Measurements from ENCODE around the gene ZNF366.

The ZNF366 gene

DNA sequence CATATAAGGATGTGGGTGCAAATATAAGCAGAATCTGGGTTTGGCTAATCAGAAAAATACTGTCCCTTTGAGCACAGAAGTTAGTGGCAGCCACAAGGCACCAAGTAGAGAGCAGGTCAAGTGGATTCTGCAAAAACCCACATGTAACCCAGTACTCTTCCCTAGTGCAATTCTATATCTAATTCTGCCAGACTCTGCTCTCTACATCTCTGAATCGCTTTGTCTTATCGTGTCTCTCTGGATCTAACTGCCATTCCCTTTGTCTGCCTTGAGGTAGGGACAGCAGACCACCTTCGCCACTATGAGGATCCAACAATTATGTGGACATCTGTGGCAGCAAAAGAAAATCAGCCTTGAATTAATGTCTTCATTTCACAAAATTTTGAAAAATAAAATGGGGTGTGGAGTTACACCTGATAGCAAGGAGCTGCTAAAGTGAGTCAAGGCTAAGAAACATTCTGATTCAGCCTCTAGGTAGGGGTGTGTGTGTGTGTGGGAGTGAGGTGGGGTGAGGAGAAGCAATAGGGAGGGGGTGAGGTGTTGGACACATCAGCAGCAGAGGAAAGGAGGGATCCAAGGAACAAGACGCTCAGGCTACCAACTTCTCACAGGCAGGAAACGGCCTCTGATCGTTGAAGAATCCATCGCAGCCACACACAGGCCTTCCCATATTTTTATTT is 33.7 kb upstream of the ZNF366 start:
- Histone ChIP-seq H3K4me1 (ENCODE audit: control insufficient read depth, insufficient read depth, low read length, unreplicated experiment) (no peaks in the 10 kb centered on the region), H3K4me3 (ENCODE audit: low read depth, low read length) (no peak overlapping the region), H3K27ac (ENCODE audit: low read depth, low read length) (no peak overlapping the region), H3K27me3 (ENCODE audit: insufficient read depth, low read length) (no peaks in the 10 kb centered on the region), H3K36me3 (ENCODE audit: insufficient read depth, low read length) (no peaks in the 10 kb centered on the region), H3K79me2 (ENCODE audit: control insufficient read depth, insufficient read depth, low read length, unreplicated experiment) (no peaks in the 10 kb centered on the region), H2AFZ (ENCODE audit: low read length, unreplicated experiment) (no peak overlapping the region)

DNA sequence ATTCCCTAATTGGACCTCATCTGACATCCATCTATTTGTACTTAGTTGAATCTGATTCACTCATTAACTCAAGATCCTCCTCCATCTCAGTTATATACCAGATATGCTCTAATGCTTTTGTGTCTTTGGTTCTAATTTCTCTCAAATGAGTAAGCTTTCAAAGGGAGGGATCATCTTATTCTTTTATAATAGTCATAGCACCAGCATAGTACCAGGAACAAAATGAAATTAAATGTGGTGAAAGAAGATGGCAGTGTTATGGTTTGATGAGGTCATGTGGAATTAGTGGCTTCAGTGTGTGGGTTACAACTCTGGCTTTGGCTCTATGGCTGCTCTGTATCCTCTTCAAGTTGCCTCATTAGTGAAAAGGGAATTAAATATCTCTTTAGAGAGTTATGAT is 32.5 kb upstream of the ZNF366 start:
- H2AFZ ChIP-seq (ENCODE audit: low read length, unreplicated experiment), result no peak overlapping the region
- H3K4me3 ChIP-seq (ENCODE audit: low read depth, low read length), result no peak overlapping the region
- no peak overlapping the region for H3K27ac ChIP-seq (ENCODE audit: low read depth, low read length)
- H3K4me1 ChIP-seq (ENCODE audit: control insufficient read depth, insufficient read depth, low read length, unreplicated experiment), result no peaks in the 10 kb centered on the region
- H3K79me2 ChIP-seq (ENCODE audit: control insufficient read depth, insufficient read depth, low read length, unreplicated experiment), result no peaks in the 10 kb centered on the region
- no peaks in the 10 kb centered on the region for H3K27me3 ChIP-seq (ENCODE audit: insufficient read depth, low read length)
- no peaks in the 10 kb centered on the region for H3K36me3 ChIP-seq (ENCODE audit: insufficient read depth, low read length)

GRCh38 chr5:72539038-72539437 is 31.8 kb upstream of the ZNF366 start:
- Histone ChIP-seq H3K4me1 (ENCODE audit: control insufficient read depth, insufficient read depth, low read length, unreplicated experiment) (no peaks in the 10 kb centered on the region), H2AFZ (ENCODE audit: low read length, unreplicated experiment) (no peak overlapping the region), H3K27ac (ENCODE audit: low read depth, low read length) (no peak overlapping the region), H3K79me2 (ENCODE audit: control insufficient read depth, insufficient read depth, low read length, unreplicated experiment) (no peaks in the 10 kb centered on the region), H3K4me3 (ENCODE audit: low read depth, low read length) (no peak overlapping the region), H3K36me3 (ENCODE audit: insufficient read depth, low read length) (no peaks in the 10 kb centered on the region), H3K27me3 (ENCODE audit: insufficient read depth, low read length) (no peaks in the 10 kb centered on the region)

DNA sequence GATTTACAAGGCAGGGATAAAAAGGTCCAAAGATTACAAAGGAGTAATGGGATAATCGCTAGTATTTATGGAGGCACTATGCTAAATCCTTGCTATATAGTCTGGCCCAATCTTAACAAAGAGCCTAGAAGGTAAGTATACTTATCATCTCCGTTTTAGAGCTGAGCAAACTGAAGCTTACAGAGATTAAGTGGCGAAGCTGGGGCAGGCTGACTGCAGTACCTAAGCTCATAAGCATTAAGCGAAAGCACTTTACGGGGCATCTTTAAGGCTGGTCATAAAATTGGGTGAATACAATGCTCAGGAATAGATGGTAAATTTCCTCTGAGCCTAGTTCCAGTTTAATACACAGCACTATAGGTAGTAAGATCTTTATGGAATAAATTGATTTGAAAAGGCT is 30.0 kb upstream of the ZNF366 start:
- Histone ChIP-seq H3K27me3 (ENCODE audit: insufficient read depth, low read length) (no peaks in the 10 kb centered on the region), H3K79me2 (ENCODE audit: control insufficient read depth, insufficient read depth, low read length, unreplicated experiment) (no peaks in the 10 kb centered on the region), H3K27ac (ENCODE audit: low read depth, low read length) (no peak overlapping the region), H3K36me3 (ENCODE audit: insufficient read depth, low read length) (no peaks in the 10 kb centered on the region), H3K4me1 (ENCODE audit: control insufficient read depth, insufficient read depth, low read length, unreplicated experiment) (no peaks in the 10 kb centered on the region), H3K4me3 (ENCODE audit: low read depth, low read length) (no peak overlapping the region), H2AFZ (ENCODE audit: low read length, unreplicated experiment) (no peak overlapping the region)

GRCh38 chr5:72531496-72532190 is 24.4 kb upstream of the ZNF366 start:
- Histone ChIP-seq H3K4me1 (ENCODE audit: control insufficient read depth, insufficient read depth, low read length, unreplicated experiment) (no peaks in the 10 kb centered on the region), H3K36me3 (ENCODE audit: insufficient read depth, low read length) (no peaks in the 10 kb centered on the region), H3K4me3 (ENCODE audit: low read depth, low read length) (no peak overlapping the region), H3K27ac (ENCODE audit: low read depth, low read length) (no peak overlapping the region), H3K79me2 (ENCODE audit: control insufficient read depth, insufficient read depth, low read length, unreplicated experiment) (no peaks in the 10 kb centered on the region), H2AFZ (ENCODE audit: low read length, unreplicated experiment) (no peak overlapping the region), H3K27me3 (ENCODE audit: insufficient read depth, low read length) (no peaks in the 10 kb centered on the region)

DNA sequence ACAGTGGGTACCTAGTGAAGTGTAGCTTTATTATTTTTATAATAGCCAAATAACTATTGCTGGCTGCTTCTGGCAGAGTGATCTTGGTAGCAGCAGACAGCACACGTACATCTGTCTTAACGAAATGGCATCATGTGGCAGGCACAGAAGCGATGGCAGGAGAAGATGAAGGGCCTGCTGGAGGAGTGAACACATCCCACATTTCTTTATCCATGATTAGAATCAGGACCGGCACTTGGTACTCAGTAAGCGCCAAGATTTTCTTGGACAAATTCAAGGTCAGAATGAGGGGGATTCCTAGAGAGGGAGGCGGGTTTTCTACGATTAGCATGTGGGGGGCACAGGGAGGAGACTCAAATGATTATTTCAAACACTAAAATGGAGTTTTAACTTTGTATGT is 23.0 kb upstream of the ZNF366 start:
- H3K4me1 ChIP-seq (ENCODE audit: control insufficient read depth, insufficient read depth, low read length, unreplicated experiment), result no peaks in the 10 kb centered on the region
- no peak overlapping the region for H3K27ac ChIP-seq (ENCODE audit: low read depth, low read length)
- no peak overlapping the region for H3K4me3 ChIP-seq (ENCODE audit: low read depth, low read length)
- no peak overlapping the region for H2AFZ ChIP-seq (ENCODE audit: low read length, unreplicated experiment)
- no peaks in the 10 kb centered on the region for H3K79me2 ChIP-seq (ENCODE audit: control insufficient read depth, insufficient read depth, low read length, unreplicated experiment)
- no peaks in the 10 kb centered on the region for H3K36me3 ChIP-seq (ENCODE audit: insufficient read depth, low read length)
- no peaks in the 10 kb centered on the region for H3K27me3 ChIP-seq (ENCODE audit: insufficient read depth, low read length)

DNA sequence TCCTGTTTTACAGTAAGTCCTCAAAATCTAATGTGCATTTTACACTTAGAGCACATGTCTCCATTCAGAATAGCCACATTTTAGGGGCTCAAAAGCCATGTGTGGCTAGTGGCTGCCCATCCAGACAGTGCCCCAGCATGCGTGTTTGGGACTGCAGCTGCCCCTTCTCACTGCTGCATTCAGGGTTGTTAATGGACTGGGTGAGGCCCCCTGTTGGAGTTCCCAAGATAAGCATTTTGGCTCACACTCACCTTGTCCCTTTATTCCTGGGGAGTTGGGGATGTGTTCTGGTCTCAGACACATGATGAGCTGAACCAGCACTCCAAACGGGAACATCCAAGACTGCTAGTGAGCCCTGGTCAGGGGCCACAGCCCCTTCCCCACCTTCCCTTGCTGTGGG is 22.2 kb upstream of the ZNF366 start:
- no peaks in the 10 kb centered on the region for H3K27me3 ChIP-seq (ENCODE audit: insufficient read depth, low read length)
- no peak overlapping the region for H3K4me3 ChIP-seq (ENCODE audit: low read depth, low read length)
- no peaks in the 10 kb centered on the region for H3K4me1 ChIP-seq (ENCODE audit: control insufficient read depth, insufficient read depth, low read length, unreplicated experiment)
- no peaks in the 10 kb centered on the region for H3K36me3 ChIP-seq (ENCODE audit: insufficient read depth, low read length)
- no peak overlapping the region for H3K27ac ChIP-seq (ENCODE audit: low read depth, low read length)
- H3K79me2 ChIP-seq (ENCODE audit: control insufficient read depth, insufficient read depth, low read length, unreplicated experiment), result no peaks in the 10 kb centered on the region
- H2AFZ ChIP-seq (ENCODE audit: low read length, unreplicated experiment), result no peak overlapping the region

- peaks cover 4% of the 10 kb centered on the region for H3K4me1 ChIP-seq (ENCODE audit: control insufficient read depth, insufficient read depth, low read length, unreplicated experiment)
- H2AFZ ChIP-seq (ENCODE audit: low read length, unreplicated experiment), result no peak overlapping the region
- H3K27ac ChIP-seq (ENCODE audit: low read depth, low read length), result no peak overlapping the region
- H3K79me2 ChIP-seq (ENCODE audit: control insufficient read depth, insufficient read depth, low read length, unreplicated experiment), result no peaks in the 10 kb centered on the region
- peaks cover 8% of the 10 kb centered on the region for H3K36me3 ChIP-seq (ENCODE audit: insufficient read depth, low read length)
- H3K27me3 ChIP-seq (ENCODE audit: insufficient read depth, low read length), result no peaks in the 10 kb centered on the region
- H3K4me3 ChIP-seq (ENCODE audit: low read depth, low read length), result no peak overlapping the region
Observed at GRCh38 chr5:72525816-72526215, 18.6 kb upstream of the ZNF366 start.

- no peaks in the 10 kb centered on the region for H3K79me2 ChIP-seq (ENCODE audit: control insufficient read depth, insufficient read depth, low read length, unreplicated experiment)
- peak overlapping the region; percentile 35 for H2AFZ ChIP-seq (ENCODE audit: low read length, unreplicated experiment)
- H3K27me3 ChIP-seq (ENCODE audit: insufficient read depth, low read length), result no peaks in the 10 kb centered on the region
- peaks cover 8% of the 10 kb centered on the region for H3K36me3 ChIP-seq (ENCODE audit: insufficient read depth, low read length)
- no peak overlapping the region for H3K4me3 ChIP-seq (ENCODE audit: low read depth, low read length)
- peaks cover 4% of the 10 kb centered on the region for H3K4me1 ChIP-seq (ENCODE audit: control insufficient read depth, insufficient read depth, low read length, unreplicated experiment)
- peak overlapping the region; percentile 33; the same call in 1 of the 2 replicates for H3K27ac ChIP-seq (ENCODE audit: low read depth, low read length)
Observed at GRCh38 chr5:72523960-72524582, 16.9 kb upstream of the ZNF366 start.

- H2AFZ ChIP-seq (ENCODE audit: low read length, unreplicated experiment), result no peak overlapping the region
- H3K27me3 ChIP-seq (ENCODE audit: insufficient read depth, low read length), result no peaks in the 10 kb centered on the region
- no peak overlapping the region for H3K27ac ChIP-seq (ENCODE audit: low read depth, low read length)
- no peaks in the 10 kb centered on the region for H3K79me2 ChIP-seq (ENCODE audit: control insufficient read depth, insufficient read depth, low read length, unreplicated experiment)
- no peak overlapping the region for H3K4me3 ChIP-seq (ENCODE audit: low read depth, low read length)
- H3K4me1 ChIP-seq (ENCODE audit: control insufficient read depth, insufficient read depth, low read length, unreplicated experiment), result peaks cover 9% of the 10 kb centered on the region
- H3K36me3 ChIP-seq (ENCODE audit: insufficient read depth, low read length), result peaks cover 8% of the 10 kb centered on the region
Observed at GRCh38 chr5:72522607-72523006, 15.4 kb upstream of the ZNF366 start.

- peaks cover 9% of the 10 kb centered on the region for H3K4me1 ChIP-seq (ENCODE audit: control insufficient read depth, insufficient read depth, low read length, unreplicated experiment)
- peaks cover 8% of the 10 kb centered on the region for H3K36me3 ChIP-seq (ENCODE audit: insufficient read depth, low read length)
- no peak overlapping the region for H3K27ac ChIP-seq (ENCODE audit: low read depth, low read length)
- H3K4me3 ChIP-seq (ENCODE audit: low read depth, low read length), result no peak overlapping the region
- H3K79me2 ChIP-seq (ENCODE audit: control insufficient read depth, insufficient read depth, low read length, unreplicated experiment), result no peaks in the 10 kb centered on the region
- H3K27me3 ChIP-seq (ENCODE audit: insufficient read depth, low read length), result no peaks in the 10 kb centered on the region
- H2AFZ ChIP-seq (ENCODE audit: low read length, unreplicated experiment), result peak overlapping the region; percentile 2
Observed at GRCh38 chr5:72519111-72519510, 11.9 kb upstream of the ZNF366 start.
